CD4-positive, CD25-positive, alpha-beta regulatory T cell (primary cell): Measurements from ENCODE around the gene CNGA1. TPM values are rescaled to one million over a fixed set of nuclear protein-coding genes. Genes with fewer than 3 reads are reported as not detected.
"Not testable (repeated sequence)": the region's sequence is repeated elsewhere in the genome, so short reads cannot be mapped to it uniquely, and the experiment has no call there.

Source experiments
- ATAC-seq, 2 donors: fragments of 150-1000 bp; cut with Tn5 transposase; one replicate each; pipeline ENCODE4 v1.10.0; 2021; ENCODE audit warnings: low read depth in 2 of 2, moderate number of reproducible peaks in 2 of 2, moderate library complexity in 1 of 2
- DNase-seq, 3 donors: peaks; one replicate each; pipeline versions ENCODE4 v3.0.0 to v3.0.0-alpha.2; 2012 to 2022; ENCODE audit warnings: mixed read lengths in 1 of 3
- H3K27ac ChIP-seq: one replicate; pipeline ENCODE4 v1.7.0; 2013; ENCODE audit warnings: mild to moderate bottlenecking, low read length; ENCODE audit not compliant: insufficient read depth, poor library complexity, severe bottlenecking
- H3K27me3 ChIP-seq: one replicate; pipeline ENCODE4 v1.7.0; 2013; ENCODE audit warnings: low read length; ENCODE audit not compliant: control insufficient read depth, insufficient read depth
- H3K36me3 ChIP-seq: one replicate; pipeline ENCODE4 v1.7.0; 2013; ENCODE audit warnings: mild to moderate bottlenecking, low read length, moderate library complexity; ENCODE audit not compliant: control insufficient read depth, insufficient read depth
- H3K4me1 ChIP-seq: 2 replicates; pipeline ENCODE4 v1.7.0; 2013; ENCODE audit warnings: mild to moderate bottlenecking, low read length; ENCODE audit not compliant: insufficient read depth, control insufficient read depth, poor library complexity, severe bottlenecking
- H3K4me3 ChIP-seq: one replicate; pipeline ENCODE4 v1.7.0; 2013; ENCODE audit warnings: low read depth, mild to moderate bottlenecking, low read length, moderate library complexity
- H3K9me3 ChIP-seq, 2 experiments: 1 replicate in 1 of 2; 2 replicates in 1 of 2; pipeline ENCODE4 v1.7.0; 2013; ENCODE audit warnings: low read length in 2 of 2, mild to moderate bottlenecking in 1 of 2, moderate library complexity in 1 of 2; ENCODE audit not compliant: control insufficient read depth in 2 of 2
- H3K27ac Mint-ChIP-seq, 3 donors: one replicate each; pipeline ENCODE4 v1.8.0; 2020 to 2022; ENCODE audit warnings: mild to moderate bottlenecking in 3 of 3, mixed read lengths in 3 of 3, moderate library complexity in 2 of 3
- H3K27me3 Mint-ChIP-seq: one replicate; pipeline ENCODE4 v1.8.0; 2022; ENCODE audit warnings: mild to moderate bottlenecking, mixed read lengths
- H3K36me3 Mint-ChIP-seq: one replicate; pipeline ENCODE4 v1.8.0; 2020; ENCODE audit warnings: mixed read lengths
- H3K4me1 Mint-ChIP-seq, 4 donors: one replicate each; pipeline ENCODE4 v1.8.0; 2020 to 2022; ENCODE audit warnings: mixed read lengths in 4 of 4, mild to moderate bottlenecking in 1 of 4
- H3K4me3 Mint-ChIP-seq, 4 donors: one replicate each; pipeline ENCODE4 v1.8.0; 2020 to 2022; ENCODE audit warnings: mild to moderate bottlenecking in 4 of 4, mixed read lengths in 4 of 4, moderate library complexity in 3 of 4
- H3K9me3 Mint-ChIP-seq, 7 donors: one replicate each; pipeline ENCODE4 v1.8.0; 2020 to 2022; ENCODE audit warnings: mixed read lengths in 7 of 7, mild to moderate bottlenecking in 3 of 7, moderate library complexity in 2 of 7
- polyA plus RNA-seq, 4 donors: library from polyadenylated mRNA; unstranded; fragments of 300-500 nt; fragmentation: Illumina TruSeq; gene quantifications; one replicate each; pipeline ENCODE4 v1.2.3, GENCODE V29; 2021
- total RNA-seq: library from RNA; stranded (reverse); gene quantifications from one replicate; pipeline ENCODE4 v1.2.3, GENCODE V29; 2022

CNGA1 gene
- total and polyA plus RNA-seq, 5 donors from 2014 or later, result 0.06 TPM; not detected in 4

- Mint-ChIP-seq H3K27ac (peak overlapping the region in 1 of 3 donors; percentile 9), H3K9me3 (no peaks in the 10 kb centered on the region), H3K4me1 (peaks cover 5 to 6% (median 6%) of the 10 kb centered on the region in 4 donors), H3K36me3 (no peaks in the 10 kb centered on the region), H3K27me3 (peaks cover 20% of the 10 kb centered on the region), H3K4me3 (no peak overlapping the region)
- peaks cover 5% of the 10 kb centered on the region for H3K27me3 ChIP-seq
- H3K4me1 ChIP-seq, result no peaks in the 10 kb centered on the region
- H3K9me3 ChIP-seq, result no peaks in the 10 kb centered on the region
- H3K4me3 ChIP-seq, result no peak overlapping the region
- no peaks in the 10 kb centered on the region for H3K36me3 ChIP-seq
- ATAC-seq (no peak), DNase-seq (no peak)
- no peak overlapping the region for H3K27ac ChIP-seq
Observed at GRCh38 chr4:47929682-47930201, 86.7 kb downstream of the CNGA1 start.

- H3K36me3 ChIP-seq, result no peaks in the 10 kb centered on the region
Observed at GRCh38 chr4:47926667-47927258, 89.7 kb downstream of the CNGA1 start.

GRCh38 chr4:47923261-47923608 lies 93.2 kb downstream of the CNGA1 start:
- not testable (repeated sequence) for H3K27ac ChIP-seq, H3K4me1 Mint-ChIP-seq, H3K36me3 ChIP-seq, H3K4me1 ChIP-seq, H3K9me3 ChIP-seq, H3K9me3 Mint-ChIP-seq, ATAC-seq, H3K27ac Mint-ChIP-seq, H3K4me3 Mint-ChIP-seq, DNase-seq, H3K27me3 ChIP-seq, H3K36me3 Mint-ChIP-seq, H3K4me3 ChIP-seq
- peaks cover 15% of the 10 kb centered on the region for H3K27me3 Mint-ChIP-seq

More at GRCh38 chr4:47926667-47927258, 89.7 kb downstream of the CNGA1 start:
- no peaks in the 10 kb centered on the region for H3K36me3 Mint-ChIP-seq
- ATAC-seq (peak; percentile 85 to 87), DNase-seq (peak; percentile 16 to 66 (median 43))
- H3K4me3 Mint-ChIP-seq, result peak overlapping the region in 1 of 4 donors; percentile 34
- no peak overlapping the region for H3K27ac Mint-ChIP-seq
- Histone ChIP-seq H3K27me3 (peaks cover 5% of the 10 kb centered on the region), H3K4me1 (no peaks in the 10 kb centered on the region), H3K27ac (no peak overlapping the region), H3K4me3 (no peak overlapping the region), H3K9me3 (no peaks in the 10 kb centered on the region)
- peaks cover 5 to 6% (median 6%) of the 10 kb centered on the region in 4 donors for H3K4me1 Mint-ChIP-seq
- peaks cover 21% of the 10 kb centered on the region for H3K27me3 Mint-ChIP-seq
- no peaks in the 10 kb centered on the region for H3K9me3 Mint-ChIP-seq

GRCh38 chr4:47922436-47923260 lies 93.8 kb downstream of the CNGA1 start:
- H3K4me1 Mint-ChIP-seq, DNase-seq, H3K36me3 Mint-ChIP-seq, H3K9me3 Mint-ChIP-seq, H3K27ac Mint-ChIP-seq, H3K27me3 ChIP-seq, H3K9me3 ChIP-seq, H3K4me3 ChIP-seq, H3K4me3 Mint-ChIP-seq, H3K27ac ChIP-seq, H3K4me1 ChIP-seq, H3K36me3 ChIP-seq, ATAC-seq: not testable (repeated sequence)
- peaks cover 14% of the 10 kb centered on the region for H3K27me3 Mint-ChIP-seq

- H3K27ac ChIP-seq, DNase-seq, H3K36me3 Mint-ChIP-seq, H3K27me3 ChIP-seq, ATAC-seq, H3K9me3 ChIP-seq, H3K4me3 ChIP-seq, H3K36me3 ChIP-seq, H3K27ac Mint-ChIP-seq, H3K27me3 Mint-ChIP-seq, H3K9me3 Mint-ChIP-seq: not testable (repeated sequence)
- peaks cover 19% of the 10 kb centered on the region for H3K4me1 ChIP-seq
- peaks cover 14 to 21% (median 17%) of the 10 kb centered on the region in 4 donors for H3K4me1 Mint-ChIP-seq
- H3K4me3 Mint-ChIP-seq, result peak overlapping the region in 1 of 4 donors; percentile 77
Observed at GRCh38 chr4:47917163-47917562, 99.3 kb downstream of the CNGA1 start.

GRCh38 chr4:47915378-47915777 lies 101.1 kb downstream of the CNGA1 start:
- no peaks in the 10 kb centered on the region for H3K27me3 ChIP-seq
- no peak overlapping the region for H3K27ac ChIP-seq
- H3K9me3 ChIP-seq, result no peaks in the 10 kb centered on the region
- peak overlapping the region; percentile 87 for H3K4me3 ChIP-seq
- H3K4me1 Mint-ChIP-seq, result peaks cover 22 to 36% (median 30%) of the 10 kb centered on the region in 4 donors
- peaks cover 2% of the 10 kb centered on the region for H3K36me3 ChIP-seq
- no peaks in the 10 kb centered on the region for H3K27me3 Mint-ChIP-seq
- H3K4me1 ChIP-seq, result peaks cover 21% of the 10 kb centered on the region
- H3K9me3 Mint-ChIP-seq, result peaks cover 0 to 7% (median 0%) of the 10 kb centered on the region in 7 donors
- H3K27ac Mint-ChIP-seq, result peak overlapping the region in 1 of 3 donors; percentile 5
- H3K4me3 Mint-ChIP-seq, result peak overlapping the region in 3 of 4 donors; percentile 96 to 99 (median 98)
- H3K36me3 Mint-ChIP-seq, result peaks cover 7% of the 10 kb centered on the region
- no peak for DNase-seq
- no peak for ATAC-seq

GRCh38 chr4:47914926-47915237 lies 101.6 kb downstream of the CNGA1 start:
- H3K36me3 Mint-ChIP-seq, result peaks cover 8% of the 10 kb centered on the region
- peaks cover 21% of the 10 kb centered on the region for H3K4me1 ChIP-seq
- no peaks in the 10 kb centered on the region for H3K9me3 ChIP-seq
- H3K4me3 Mint-ChIP-seq, result peak overlapping the region; percentile 96 to 99 (median 97)
- peaks cover 0 to 7% (median 0%) of the 10 kb centered on the region in 7 donors for H3K9me3 Mint-ChIP-seq
- ATAC-seq (no peak), DNase-seq (no peak)
- peak overlapping the region in 2 of 3 donors; percentile 88 to 99 for H3K27ac Mint-ChIP-seq
- no peaks in the 10 kb centered on the region for H3K27me3 Mint-ChIP-seq
- H3K27me3 ChIP-seq, result no peaks in the 10 kb centered on the region
- H3K4me3 ChIP-seq, result peak overlapping the region; percentile 87
- H3K4me1 Mint-ChIP-seq, result peaks cover 23 to 38% (median 32%) of the 10 kb centered on the region in 4 donors
- no peak overlapping the region for H3K27ac ChIP-seq
- peaks cover 6% of the 10 kb centered on the region for H3K36me3 ChIP-seq
